GM12865 (cell line): ENCODE measurements around the gene PPFIBP2.
A peak's percentile ranks its signal among the peaks of the same experiment; 100 is the strongest.

Source experiments
- DNase-seq: peaks from one replicate; pipeline ENCODE4 v3.0.0; 2010; ENCODE audit warnings: low read depth
- H3K4me3 ChIP-seq: 2 replicates; pipeline ENCODE4 v1.5.1; 2011; ENCODE audit warnings: mild to moderate bottlenecking, low read depth, low read length, control low read depth
- TF ChIP-seq, protein P1 (sequence below): IDR thresholded peaks from 2 replicates; pipeline ENCODE4 v1.5.1; 2011; ENCODE audit warnings: low read length, control low read depth, low read depth, inconsistent platforms; ENCODE audit not compliant: insufficient read depth; ENCODE audit errors: missing control alignments

PPFIBP2 gene

DNA sequence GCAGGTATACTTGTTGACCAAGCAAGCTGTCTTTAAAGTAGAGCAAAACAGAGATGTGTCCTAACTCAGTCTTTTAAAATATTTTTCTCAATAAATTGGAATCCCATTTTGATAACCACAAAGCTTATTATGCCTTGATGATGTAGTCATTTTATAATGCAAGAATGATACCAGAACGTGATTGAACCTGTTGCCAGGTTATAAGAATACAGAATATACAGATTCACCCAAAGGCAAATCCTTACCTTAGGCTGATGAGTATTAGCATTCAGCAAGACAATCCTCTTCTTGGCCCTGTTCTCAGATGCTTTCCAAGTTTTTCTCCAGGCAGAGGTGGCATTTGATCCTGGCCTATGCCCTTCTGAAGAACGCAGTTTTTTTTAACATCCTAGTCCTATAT lies 76.1 kb downstream of the PPFIBP2 start:
- no peak overlapping the region for H3K4me3 ChIP-seq
- TF ChIP-seq, protein P1, sequence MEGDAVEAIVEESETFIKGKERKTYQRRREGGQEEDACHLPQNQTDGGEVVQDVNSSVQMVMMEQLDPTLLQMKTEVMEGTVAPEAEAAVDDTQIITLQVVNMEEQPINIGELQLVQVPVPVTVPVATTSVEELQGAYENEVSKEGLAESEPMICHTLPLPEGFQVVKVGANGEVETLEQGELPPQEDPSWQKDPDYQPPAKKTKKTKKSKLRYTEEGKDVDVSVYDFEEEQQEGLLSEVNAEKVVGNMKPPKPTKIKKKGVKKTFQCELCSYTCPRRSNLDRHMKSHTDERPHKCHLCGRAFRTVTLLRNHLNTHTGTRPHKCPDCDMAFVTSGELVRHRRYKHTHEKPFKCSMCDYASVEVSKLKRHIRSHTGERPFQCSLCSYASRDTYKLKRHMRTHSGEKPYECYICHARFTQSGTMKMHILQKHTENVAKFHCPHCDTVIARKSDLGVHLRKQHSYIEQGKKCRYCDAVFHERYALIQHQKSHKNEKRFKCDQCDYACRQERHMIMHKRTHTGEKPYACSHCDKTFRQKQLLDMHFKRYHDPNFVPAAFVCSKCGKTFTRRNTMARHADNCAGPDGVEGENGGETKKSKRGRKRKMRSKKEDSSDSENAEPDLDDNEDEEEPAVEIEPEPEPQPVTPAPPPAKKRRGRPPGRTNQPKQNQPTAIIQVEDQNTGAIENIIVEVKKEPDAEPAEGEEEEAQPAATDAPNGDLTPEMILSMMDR: no peak
- DNase-seq: no peak

- no peak overlapping the region for H3K4me3 ChIP-seq
- TF ChIP-seq, protein P1: no peak
- DNase-seq: no peak
Measured at GRCh38 chr11:7590529-7590928, 76.7 kb downstream of the PPFIBP2 start.

GRCh38 chr11:7591107-7591894 lies 77.5 kb downstream of the PPFIBP2 start:
- H3K4me3 ChIP-seq: no peak overlapping the region
- no peak for DNase-seq
- TF ChIP-seq, protein P1: no peak

GRCh38 chr11:7591987-7592386 lies 78.2 kb downstream of the PPFIBP2 start:
- H3K4me3 ChIP-seq: no peak overlapping the region
- TF ChIP-seq, protein P1: no peak
- DNase-seq: peak; percentile 68

DNA sequence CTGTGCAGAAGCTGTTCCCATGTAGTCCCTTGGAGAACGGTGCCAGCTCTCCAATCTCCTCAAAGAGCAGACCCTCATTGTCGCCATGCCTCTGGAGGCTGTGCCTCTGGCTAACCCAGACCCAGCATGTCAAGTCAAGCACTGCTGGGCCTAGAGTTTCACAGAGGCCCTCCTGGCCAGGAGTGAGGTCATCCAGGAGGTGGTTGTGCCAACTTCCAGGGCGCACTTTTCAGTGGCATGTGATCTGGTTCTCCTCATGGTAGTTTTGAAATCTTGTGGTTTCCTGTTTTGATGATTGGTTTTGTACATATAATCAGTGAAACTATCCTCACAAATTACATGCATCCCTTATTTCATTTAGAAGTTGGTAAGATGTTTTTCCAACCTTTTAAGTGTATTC lies 78.9 kb downstream of the PPFIBP2 start:
- TF ChIP-seq, protein P1: no peak
- peak; percentile 24 for DNase-seq
- H3K4me3 ChIP-seq: no peak overlapping the region

- TF ChIP-seq, protein P1: no peak
- DNase-seq: no peak
Measured at GRCh38 chr11:7593481-7593880, 79.7 kb downstream of the PPFIBP2 start.

DNA sequence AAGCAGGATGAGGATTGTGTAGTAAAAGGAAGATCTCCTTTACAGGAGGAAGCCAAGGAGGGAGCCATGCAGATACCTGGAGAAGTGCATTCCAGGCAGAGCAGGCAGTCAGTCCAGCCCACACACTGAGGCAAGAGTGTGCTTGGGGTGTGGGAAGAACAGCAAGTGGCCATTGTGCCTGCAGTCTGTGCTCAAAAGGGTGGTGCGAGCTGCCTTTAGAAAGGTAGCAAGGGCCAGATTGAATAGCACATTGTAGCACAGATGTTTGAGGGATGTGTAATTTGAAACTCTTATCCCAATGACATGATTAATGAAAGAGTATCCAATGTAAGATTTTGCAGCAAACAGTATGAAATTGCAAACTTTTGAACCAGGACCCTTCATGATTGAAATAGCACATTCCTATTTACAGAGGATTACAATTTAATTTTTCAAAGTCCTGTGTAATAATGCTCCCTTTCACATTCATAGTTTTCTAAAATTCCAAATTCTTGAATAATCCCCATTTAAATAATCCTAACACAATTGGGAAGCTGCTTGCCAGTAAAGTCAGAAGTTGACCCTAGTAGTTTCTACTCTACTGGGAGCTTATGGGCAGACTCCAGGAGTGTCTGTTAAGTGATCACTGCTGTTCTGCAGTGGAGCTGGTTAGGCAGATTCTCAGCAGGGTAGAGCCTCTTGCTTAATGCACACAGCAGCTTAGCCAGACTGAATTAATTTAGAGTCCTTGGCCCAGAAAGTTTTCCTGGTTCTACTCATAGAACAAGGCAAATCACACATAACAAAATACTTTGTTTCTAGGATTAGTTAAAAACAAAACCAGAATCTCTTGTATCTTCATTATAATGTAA lies 81.4 kb downstream of the PPFIBP2 start:
- DNase-seq: no peak
- TF ChIP-seq, protein P1: no peak
- no peak overlapping the region for H3K4me3 ChIP-seq

More at GRCh38 chr11:7593481-7593880, 79.7 kb downstream of the PPFIBP2 start:
- H3K4me3 ChIP-seq: no peak overlapping the region
